GM19023 (cell line): ENCODE data around the gene GRAP.

Source experiments
- ATAC-seq: cut with Tn5 transposase; IDR thresholded peaks from one replicate; pipeline ENCODE4 v1.9.1; 2021; ENCODE audit warnings: mild to moderate bottlenecking, moderate library complexity; ENCODE audit not compliant: unreplicated experiment

Gene GRAP

DNA sequence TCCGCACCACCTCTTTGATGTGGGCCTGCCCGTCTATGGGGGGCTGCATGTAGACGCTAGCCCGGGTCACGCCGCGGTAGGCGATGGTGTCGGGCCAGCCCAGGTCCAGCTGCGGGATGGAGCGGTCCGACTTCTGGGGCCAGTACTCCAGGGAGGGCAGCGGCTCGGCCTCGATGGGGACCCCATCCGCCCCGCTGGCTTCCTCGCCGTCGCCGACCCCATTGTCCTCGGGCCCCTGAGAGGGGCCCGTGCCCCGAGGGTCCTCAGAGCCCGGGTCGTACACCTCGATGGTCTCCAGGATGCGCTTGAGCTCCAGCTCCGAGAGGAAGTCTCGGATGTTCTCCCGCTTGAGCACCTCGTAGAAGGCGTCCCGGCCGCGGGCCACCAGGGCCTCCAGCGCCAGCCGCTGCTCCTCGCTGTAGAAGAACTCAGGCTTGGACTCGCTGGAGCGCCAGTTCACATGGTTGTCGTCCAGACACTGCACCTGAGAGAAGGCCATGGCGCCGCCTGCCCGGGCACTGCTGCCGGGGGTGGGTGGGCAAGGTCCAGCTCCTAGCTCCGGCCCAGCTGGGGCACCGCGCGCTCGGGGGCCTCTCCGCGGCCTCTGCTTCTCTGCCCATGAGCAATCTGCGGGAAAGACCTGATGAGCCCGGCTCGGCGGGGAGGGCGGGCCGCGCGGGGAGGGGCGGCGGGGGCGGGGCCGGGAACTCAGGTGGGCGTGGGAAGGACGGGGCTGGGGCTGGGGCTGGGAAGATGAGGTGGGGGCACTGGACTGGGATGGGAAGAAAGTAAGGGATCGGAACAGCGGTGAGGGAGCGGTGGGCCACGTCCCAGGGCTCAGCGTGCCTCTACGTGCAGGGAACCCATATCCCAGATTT, 43.0 kb downstream of the GRAP start:
- ATAC-seq: peak; percentile 24

DNA sequence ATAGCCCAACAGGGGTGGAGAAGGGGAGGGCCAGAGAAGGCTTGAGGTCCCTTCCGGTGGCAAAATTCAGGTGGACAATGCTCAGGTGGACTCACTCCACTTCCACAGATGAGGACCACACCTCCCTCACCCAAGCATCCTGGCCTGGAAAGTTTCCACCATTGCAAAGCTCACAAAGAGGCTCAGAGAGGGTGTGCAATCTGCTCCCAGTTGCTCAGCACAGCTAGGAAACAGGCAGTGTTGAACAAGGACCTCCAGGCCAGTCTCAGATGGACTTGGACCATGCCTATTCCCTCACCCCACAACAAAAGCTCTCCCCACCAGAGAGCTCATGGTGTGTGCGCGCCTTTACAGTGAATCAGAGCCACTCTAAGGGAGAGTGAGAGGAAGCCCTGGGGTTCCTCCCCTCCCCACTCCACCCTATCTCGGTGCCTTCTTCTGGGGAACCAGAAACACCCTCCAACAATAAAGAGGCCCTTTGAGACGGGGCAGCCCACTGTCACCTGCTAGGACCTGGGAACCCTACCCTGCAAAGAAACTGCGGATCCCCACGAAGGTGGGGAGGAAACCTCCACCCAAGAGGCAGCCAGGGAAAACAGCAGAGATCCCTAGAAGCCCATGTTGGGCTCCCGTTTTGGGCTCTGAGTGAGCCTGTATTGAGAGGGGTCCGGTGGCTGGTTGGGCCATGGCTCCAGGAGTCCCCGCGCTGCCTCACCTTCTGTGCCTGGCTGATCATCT, 43.8 kb downstream of the GRAP start:
- ATAC-seq: no peak

DNA sequence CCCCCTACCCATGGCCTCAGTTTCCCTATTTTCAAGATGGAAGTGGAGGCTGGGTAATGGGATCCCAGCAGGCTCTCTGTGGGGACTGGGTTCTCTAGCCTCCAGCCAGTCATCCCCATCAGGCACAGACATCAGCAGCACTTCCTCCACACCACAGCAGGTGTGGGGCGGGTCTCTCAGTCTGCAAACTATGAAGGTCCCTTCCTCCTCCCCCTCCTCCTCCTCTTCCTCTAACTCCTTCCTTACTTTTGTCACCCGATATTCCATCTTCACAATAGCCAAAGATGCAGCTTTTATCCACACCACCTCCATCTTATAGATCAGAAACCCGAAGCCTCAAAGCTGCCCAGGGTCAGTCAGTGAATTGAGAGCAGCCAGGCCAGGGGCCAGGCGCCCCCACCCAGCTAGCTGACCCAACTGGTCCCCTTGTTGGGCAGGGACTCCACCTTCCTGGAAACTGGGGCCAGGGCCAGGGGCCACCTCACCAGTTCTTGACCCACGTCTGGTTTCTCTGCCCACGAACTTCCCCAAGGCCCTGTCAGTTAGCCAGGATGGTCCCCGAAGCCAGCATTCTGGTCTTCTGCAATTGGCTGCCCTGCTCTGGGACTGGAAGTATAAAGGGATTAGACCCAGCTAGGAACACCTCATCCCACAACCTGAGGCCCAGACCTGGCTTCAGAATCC, 44.7 kb downstream of the GRAP start:
- ATAC-seq: no peak

DNA sequence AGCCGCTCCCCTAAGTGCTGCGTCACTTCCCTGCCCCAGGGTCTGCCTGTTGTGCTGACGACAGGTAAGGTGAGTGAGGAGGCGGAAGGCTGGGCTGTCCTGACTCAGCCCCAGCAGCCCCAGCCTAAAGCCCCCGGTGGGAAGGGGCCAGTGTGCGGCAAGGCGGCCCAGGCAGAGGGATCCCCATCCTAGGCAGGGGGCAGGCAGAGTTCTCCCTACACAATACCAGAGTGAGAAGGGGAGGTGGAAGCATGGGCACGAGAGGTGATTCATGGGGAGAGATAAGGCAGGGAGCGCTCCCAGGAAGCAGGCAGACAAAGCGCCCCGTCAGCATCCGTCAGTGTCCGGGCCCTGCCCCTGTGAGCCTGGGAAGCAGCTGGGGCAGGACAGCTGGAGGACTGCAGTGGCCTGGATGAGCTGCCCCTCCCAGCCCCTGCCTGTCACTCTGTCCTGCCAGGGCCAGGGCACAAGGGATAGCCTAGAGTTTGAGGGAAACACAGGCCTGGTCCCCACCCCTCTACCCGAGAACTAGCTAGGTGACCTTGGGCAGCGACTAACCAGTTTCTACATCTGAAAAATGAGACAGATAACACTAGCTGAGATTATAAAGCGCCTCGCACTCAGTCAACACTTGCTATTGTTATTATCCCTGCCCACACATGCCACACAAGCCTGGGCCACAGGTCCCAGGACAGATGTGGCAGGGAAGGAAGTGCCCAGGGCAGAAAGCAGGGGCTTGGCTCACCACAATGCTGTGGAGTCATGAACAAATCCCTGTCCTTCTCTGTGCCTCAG, 46.0 kb downstream of the GRAP start:
- ATAC-seq: no peak

DNA sequence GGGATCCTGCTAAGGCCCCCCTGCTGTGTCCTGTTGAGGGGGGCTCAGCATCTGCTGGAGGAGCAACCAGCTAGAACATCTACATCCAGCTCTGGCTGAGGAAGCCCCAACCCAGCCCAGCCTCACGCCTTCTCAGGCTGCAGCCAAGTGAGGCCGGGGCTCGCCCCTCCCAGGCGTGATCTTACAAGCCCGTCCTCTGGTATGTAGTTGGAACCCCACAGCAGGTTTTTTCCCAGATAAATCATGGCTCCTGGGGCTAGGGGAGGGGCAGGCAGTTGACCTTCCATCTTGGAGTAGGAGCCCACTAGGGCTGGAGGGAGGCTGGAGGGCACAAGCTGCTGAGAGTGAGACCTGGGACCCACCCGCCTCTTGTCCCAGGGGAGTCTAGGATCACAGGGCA, 46.8 kb downstream of the GRAP start:
- ATAC-seq: no peak

DNA sequence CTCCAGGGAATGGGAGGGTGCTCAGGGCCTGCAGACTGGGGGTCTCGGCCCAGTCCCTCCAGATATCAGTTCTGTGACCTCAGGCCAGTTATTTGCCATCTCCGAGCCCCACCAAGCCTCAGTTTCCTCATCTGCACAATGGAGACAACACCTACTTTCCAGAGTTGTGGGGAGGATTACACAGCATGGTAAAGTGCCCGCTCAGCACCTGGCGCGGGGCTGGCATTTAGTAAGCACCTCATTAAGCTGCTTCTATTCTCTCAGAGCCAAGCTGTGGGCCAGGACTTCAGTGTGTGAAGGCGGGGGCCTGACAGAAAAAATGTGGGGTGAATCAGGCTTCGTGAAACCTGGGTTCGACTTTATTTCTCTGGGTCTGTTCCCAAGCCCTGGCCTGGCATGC, 47.4 kb downstream of the GRAP start:
- ATAC-seq: no peak

DNA sequence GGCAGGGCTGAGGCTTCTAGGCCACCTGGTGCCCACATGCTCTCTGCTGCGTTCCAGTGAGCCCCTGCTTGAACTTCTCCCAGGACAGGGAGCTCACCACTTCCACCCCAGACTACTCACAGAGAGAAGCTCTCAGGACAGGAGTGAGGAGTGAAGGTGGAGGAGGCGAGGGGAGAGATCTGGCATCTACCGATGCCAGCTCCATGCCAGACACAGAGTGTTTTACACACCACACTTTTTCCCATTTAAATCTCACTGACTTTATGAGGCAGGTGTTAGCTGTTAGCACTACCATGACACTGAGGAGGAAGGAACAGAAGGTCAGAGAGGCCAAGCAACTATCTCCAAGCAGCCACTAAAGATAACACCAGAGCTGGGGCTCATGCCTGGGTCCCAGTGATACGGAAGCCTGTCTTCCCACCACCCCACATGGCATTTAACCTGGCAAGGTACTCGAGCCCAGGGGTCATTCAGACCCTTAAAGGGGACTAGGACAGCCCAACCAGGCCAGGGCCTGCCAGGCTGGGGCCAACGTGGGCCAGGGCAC, 49.0 kb downstream of the GRAP start:
- no peak for ATAC-seq

DNA sequence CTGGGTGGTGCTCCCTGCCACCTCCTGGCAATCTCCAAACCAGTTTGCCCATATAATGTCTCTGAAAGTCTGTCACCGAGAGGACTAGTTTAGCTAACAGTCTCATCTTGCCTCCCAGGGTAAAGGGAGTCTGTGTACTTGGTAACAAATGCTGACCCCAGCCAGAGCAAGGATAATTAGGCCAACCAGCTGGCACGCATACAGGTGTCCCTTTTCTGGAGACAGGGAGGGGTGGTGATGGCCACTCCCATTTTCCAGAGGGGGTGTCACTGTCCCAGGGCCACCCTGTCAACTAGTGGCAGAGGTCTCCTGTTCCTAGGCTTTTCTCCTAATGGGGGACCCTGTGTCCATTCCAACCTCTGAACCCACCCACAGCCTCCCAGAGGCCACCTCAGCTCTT, 50.3 kb downstream of the GRAP start:
- no peak for ATAC-seq

DNA sequence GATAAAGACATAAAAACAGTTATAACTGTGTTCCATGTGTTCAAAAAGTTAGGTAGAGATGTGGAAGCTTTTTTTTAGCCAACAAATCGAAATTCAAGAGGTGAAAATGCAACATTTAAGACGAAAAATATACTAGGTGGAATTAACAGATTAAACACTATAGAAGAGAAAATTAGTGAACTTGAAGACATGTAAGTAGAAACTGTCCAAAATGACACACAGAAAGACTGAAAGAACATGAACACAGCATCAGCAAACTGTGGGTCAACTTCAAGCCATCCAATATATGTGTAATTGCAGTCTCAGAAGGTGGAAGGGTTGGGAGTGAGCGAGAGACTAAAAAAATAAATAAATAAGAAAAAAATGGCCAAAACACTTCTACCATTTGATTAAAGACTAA, 51.5 kb downstream of the GRAP start:
- ATAC-seq: no peak

DNA sequence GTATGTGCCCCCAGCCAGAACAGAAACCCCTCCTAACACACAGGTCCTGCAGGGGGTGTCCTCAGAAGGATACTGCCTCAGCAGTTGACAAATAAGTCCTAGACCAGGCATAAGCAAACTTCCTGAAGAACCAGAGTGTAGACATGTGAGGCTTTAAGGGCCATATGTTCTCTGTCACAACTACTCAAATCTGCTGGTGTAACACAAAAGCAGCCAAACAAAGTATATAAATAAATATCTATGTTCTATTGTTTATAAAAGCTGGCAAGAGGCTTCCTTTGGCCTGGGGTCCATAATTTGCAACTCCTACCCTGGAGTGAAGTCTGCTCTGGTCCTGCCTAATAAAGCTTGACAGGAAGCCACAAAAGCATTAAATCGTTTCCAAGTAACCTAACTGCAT, 52.1 kb downstream of the GRAP start:
- no peak for ATAC-seq

DNA sequence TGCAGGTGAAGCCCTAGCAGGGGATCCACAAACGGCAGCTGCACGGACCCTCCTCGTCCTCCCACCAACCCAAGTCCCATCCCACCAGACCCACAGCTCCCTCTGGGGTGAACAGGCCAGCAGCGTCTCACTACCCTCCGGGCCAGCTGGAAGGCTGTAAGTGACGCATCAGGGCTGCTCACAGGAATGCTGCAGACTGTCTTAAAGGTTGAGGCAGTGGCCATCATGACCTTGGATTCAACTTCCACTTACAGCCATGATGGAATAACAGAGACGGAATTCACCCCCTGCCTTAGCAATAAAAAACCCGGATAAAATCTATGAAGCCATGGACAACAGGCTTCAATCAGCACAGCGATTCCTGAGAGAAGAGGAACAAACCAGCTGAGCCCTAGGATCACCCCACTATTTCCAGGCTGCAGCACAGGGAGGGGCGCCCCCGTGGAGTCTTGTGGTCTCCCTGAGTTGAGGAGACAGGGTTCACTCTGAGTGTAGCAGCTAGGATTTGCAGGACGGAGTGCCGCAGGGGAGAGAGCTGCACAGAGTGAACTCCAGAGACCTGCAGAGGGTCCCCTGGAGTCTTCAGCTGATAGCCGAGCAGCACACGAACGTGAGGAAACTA, 52.7 kb downstream of the GRAP start:
- no peak for ATAC-seq

DNA sequence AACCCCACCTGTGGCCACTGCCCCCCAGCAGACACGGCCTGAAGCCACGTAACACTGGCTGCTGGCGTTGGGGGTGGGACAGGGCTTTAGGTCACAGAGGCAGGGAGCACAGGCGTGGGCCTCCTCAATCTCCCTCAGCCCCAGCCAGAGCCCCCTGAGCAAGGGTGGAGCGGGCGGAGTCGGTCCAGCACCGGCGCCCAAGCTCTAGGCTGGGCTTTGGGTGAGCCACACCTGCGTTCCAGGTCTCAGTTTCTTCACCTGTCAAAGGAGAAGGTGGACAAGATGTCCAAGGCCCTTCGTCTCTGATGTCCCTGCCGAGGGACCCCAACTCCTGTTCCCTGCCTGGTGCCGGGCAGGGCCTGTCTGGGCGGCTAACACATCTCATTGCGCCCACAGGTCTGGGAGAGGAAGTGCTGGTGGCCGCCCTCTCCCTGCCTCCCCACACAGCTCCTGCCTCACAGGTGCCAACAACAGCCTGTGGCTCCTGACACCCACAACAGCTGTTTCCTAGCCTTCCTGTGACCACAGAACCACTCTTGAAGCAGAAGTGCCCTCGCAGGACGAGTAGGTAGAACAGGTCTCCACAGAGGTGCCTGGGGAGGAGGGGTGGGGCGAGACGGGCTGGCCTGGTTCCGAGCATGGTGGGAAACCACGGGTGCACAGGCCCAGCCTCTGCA, 54.2 kb downstream of the GRAP start:
- no peak for ATAC-seq

DNA sequence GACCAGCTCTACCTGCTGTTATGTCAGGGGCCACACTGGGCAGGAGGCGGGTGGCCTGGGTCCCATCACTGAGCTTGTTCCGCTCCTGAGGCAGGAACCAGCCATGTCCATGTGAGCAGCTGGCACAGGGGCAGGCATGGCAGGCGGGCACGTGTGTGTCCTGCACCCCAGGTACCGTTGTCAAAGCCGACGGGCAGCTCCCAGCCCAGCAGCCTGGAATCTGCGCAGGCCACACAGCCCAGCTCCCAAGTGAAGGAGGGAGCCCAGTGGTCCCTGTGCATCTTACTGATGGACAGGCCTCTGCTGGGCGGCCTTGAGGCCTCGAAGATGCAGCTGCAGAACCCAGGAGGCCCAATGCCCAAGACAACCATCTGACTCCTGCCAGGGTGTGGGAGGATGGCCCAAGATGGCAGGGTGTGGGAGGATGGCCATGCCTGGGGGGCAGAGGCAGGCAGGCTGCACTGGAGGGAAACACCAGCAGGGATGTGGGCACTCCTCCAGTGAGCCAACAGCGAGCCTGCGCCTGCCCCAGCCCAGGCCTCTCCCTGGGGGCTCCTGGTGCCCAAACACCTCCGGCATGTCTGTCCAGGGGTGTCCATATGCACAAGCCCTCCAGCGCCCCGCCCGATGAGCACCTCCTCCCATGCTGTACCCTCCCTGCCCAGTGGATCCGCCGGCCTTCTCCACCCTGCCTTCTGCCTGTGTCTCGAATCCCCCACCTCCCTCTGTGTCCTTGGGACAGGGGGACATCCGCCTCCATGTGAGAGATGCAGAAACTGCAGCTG, 55.0 kb downstream of the GRAP start:
- no peak for ATAC-seq

DNA sequence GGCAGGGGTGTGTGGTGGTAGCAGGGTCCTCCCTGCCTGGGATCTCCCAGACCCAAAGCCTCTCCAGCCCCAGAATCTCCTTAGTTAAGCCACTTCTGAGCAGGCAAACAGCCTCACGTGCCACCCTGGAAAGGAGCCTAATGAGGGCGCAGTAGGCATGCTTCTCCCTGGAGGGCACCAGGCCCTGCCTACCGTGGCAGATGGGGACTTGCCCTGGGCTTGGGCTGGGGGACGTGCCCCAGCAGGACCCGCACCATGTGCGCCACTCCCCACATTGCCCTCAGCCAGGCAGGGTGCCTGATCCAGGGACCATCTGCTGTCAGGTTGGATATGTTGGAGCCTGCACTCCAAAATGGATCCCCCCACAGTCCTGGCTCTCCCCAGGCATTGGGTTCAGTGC, 56.4 kb downstream of the GRAP start:
- ATAC-seq: no peak

DNA sequence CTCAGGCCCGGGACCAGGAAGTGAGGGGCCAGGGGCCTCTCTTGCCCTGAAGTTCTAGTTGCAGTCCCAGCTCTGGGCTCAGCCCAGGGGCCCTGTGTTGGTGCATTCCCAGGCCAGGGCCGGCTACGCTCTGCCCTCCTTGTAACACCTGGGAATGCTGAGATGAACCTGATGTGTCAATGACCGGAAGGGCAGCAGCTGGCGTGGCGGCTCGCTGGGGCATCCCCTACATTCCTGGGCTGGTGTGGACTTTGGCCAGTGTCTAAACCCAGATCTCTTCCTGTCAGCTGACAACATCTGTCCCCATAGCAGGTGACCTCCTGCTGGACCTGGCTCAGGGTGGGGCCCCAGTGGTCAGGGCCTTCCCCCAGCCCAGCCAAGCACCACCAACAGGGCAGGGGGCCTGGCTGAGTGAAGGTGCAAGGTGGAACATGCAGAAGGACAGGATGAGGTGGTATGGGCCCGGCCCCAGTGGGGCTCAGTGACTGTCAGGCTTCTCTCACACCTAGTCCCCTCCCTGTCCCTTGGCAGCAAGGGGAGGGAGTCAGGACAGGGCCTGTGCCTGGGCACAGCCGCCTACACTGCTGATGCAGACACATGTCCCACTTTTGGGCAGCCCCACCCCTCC, 58.1 kb downstream of the GRAP start:
- ATAC-seq: no peak

DNA sequence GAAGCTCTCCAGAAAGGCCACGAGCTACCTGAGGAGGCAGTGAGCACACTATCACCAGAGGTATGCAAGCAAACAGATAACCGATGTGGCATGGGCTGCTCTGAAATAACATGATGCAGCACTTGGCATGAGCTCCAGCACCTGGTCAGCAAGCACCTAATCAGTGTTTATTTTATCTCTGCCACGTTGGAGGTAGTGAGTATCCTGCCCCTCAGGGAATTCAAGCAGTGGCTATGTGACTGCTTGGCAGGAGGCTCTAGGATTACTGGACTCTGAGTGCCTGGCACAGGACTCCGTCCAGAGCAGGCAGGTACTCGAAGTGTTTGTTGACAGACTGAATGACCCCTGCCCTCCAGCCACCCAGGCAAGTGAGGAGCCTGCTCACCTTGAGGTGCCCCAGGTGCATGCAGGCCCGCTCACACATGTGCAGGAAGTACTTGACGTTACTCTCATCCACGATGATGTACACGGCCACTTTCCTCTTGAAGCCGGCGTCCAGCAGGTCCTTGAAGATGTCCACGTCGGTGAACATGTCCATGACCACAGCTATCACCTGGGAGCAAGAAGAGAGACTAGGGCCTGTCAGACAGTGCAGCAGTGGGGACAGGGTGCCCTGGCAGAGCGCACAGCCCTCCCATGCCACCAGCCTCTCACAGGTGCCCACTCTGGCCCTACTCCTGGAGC, 58.8 kb downstream of the GRAP start:
- ATAC-seq: no peak

DNA sequence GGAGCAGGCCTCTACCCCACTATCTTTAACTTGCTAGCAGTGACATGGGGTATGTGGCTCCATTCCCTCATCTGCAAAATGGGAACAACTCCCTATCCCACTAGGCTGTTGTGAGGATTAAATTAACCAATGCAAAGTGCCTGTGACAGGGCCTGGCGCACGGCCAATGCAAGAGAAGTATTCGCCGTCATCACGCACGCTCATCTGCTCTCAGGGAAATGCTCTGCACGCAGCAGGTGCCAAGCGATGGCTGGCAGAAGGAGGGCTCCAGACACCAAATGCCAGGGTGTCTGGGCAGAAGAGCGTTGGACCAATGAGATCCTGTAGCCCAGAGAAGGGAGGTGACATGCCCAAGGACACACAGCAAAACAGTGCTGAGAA, 59.5 kb downstream of the GRAP start:
- ATAC-seq: no peak
